Muscle layer of colon (tissue), 2 donors: ENCODE results near the gene MEG3.

Experiments
- H3K27ac ChIP-seq: one replicate; pipeline ENCODE4 v1.7.0; 2013; ENCODE audit warnings: low read depth, mild to moderate bottlenecking, low read length, moderate library complexity
- H3K27me3 ChIP-seq, 2 donors: one replicate each; pipeline ENCODE4 v1.7.0; 2013; ENCODE audit warnings: low read length in 2 of 2, mild to moderate bottlenecking in 2 of 2; ENCODE audit not compliant: insufficient read depth in 2 of 2, control insufficient read depth in 1 of 2
- H3K36me3 ChIP-seq: one replicate; pipeline ENCODE4 v1.7.0; 2013; ENCODE audit warnings: mild to moderate bottlenecking, low read length; ENCODE audit not compliant: insufficient read depth
- H3K4me1 ChIP-seq: one replicate; pipeline ENCODE4 v1.7.0; 2013; ENCODE audit warnings: mild to moderate bottlenecking, low read length; ENCODE audit not compliant: insufficient read depth
- H3K4me3 ChIP-seq, 2 donors: one replicate each; pipeline ENCODE4 v1.7.0; 2013; ENCODE audit warnings: low read length in 2 of 2, low read depth in 1 of 2, mild to moderate bottlenecking in 1 of 2, moderate library complexity in 1 of 2
- H3K9ac ChIP-seq: one replicate; pipeline ENCODE4 v1.7.0; 2013; ENCODE audit warnings: low read length
- H3K9me3 ChIP-seq: one replicate; pipeline ENCODE4 v1.7.0; 2013; ENCODE audit warnings: mild to moderate bottlenecking, low read length
- donor health status: abdominal sarcoma.
- donor health status: Adenocarcinoma of cecum.

The MEG3 gene

DNA sequence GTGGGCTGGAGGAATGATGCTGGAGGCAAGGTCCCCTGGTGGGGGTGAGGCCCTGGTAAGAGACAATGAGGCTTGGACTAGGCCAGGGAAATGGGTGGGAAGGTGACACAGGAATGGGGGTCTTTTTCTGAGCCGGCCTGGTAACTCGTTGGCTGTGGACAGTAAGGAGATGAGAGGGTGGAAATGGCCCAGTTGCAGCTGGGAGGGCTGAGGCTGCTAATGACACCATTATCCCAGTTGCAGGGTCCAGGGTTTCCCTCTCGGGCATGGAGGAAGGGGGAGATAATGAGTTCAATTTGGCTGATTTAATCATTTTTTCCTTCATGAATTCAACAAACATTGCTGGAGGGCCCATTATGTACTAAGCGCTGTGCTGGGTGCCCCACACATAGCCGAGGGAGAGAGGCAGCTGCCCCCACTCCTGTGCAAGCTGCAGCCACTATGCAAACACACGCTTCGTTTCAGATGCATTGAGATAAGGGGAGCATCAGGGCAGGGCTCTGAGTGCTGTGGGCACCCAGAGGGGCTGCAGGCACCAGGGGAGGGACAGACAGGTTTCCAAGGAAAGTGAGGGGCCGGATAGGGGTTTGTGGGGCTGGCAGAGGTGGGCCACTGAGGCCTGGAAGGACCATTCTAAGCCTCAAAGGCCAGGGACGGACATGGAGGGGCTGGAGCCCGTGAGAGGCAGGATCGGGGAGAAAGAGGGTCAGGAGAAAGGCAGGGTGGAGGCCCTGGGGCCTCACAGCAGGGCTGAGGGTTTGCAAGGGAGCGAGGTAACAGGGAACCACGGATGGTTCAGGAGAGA lies 43.2 kb upstream of the MEG3 start:
- Histone ChIP-seq H3K27me3 (no peaks in the 10 kb centered on the region), H3K27ac (no peak overlapping the region), H3K36me3 (no peaks in the 10 kb centered on the region), H3K4me3 (no peak overlapping the region), H3K9ac (no peak overlapping the region), H3K9me3 (no peaks in the 10 kb centered on the region), H3K4me1 (no peaks in the 10 kb centered on the region)

- H3K4me1 ChIP-seq = no peaks in the 10 kb centered on the region
- no peak overlapping the region for H3K9ac ChIP-seq
- no peak overlapping the region for H3K27ac ChIP-seq
- no peaks in the 10 kb centered on the region for H3K27me3 ChIP-seq
- no peaks in the 10 kb centered on the region for H3K36me3 ChIP-seq
- H3K9me3 ChIP-seq = no peaks in the 10 kb centered on the region
- H3K4me3 ChIP-seq = no peak overlapping the region
Measured at GRCh38 chr14:100783630-100784370, 42.1 kb upstream of the MEG3 start.

DNA sequence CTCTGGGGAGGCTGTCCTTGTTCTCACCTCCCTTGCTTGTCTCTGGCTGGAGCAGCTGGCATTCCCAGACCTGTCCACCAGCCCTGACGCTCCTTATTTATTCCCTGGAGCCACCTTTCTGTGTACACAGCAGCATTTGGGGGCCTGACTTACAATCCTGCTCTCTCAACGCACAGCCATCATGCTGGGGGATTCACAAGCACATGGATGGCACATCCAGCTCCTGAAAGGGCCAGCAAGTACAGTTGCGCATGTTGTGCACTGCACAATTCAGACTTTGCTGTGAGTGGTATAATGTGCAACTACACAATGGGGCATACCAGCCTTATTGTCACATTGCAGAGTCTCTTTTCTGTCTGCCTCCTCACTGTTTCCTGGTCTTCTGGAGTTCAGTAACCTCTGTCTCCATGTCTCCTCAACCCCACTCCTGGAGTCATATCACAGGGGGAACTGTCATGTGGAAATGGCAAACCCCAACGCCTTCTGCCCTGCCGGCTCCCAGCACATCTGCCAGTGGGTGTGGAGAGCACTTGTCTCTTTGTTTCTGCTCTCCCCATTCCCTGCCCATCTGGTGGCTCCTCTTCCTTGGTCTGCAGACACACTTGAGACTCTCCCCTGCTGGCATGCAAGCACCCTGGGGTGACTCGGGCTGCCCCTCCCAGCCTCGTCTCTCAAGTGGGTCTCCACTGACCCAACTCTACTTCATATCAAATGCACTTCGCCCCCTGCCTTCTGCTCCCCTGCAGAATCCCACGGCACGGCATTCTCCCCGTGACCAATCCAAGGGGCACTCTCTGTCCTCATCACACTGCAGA lies 41.2 kb upstream of the MEG3 start:
- no peaks in the 10 kb centered on the region for H3K9me3 ChIP-seq
- no peaks in the 10 kb centered on the region for H3K4me1 ChIP-seq
- H3K36me3 ChIP-seq = no peaks in the 10 kb centered on the region
- H3K27ac ChIP-seq = no peak overlapping the region
- H3K27me3 ChIP-seq = no peaks in the 10 kb centered on the region
- no peak overlapping the region for H3K4me3 ChIP-seq
- H3K9ac ChIP-seq = no peak overlapping the region

DNA sequence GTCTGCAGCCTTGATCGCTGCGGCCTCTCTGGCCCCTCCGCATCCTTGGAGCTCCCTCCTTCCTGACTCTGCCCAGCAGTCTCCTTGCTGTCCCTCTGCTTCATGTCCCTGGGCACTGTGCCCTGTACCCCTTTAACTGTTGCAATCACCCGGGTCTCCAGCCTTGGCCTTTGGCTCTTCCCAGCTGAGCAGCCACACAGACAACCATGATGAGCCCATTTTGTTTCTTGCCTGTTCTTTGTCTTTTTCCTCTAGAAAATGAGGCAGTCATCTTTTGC lies 40.6 kb upstream of the MEG3 start:
- Histone ChIP-seq H3K27me3 (no peaks in the 10 kb centered on the region), H3K9me3 (no peaks in the 10 kb centered on the region), H3K9ac (no peak overlapping the region), H3K27ac (no peak overlapping the region), H3K4me3 (no peak overlapping the region), H3K36me3 (no peaks in the 10 kb centered on the region), H3K4me1 (no peaks in the 10 kb centered on the region)

DNA sequence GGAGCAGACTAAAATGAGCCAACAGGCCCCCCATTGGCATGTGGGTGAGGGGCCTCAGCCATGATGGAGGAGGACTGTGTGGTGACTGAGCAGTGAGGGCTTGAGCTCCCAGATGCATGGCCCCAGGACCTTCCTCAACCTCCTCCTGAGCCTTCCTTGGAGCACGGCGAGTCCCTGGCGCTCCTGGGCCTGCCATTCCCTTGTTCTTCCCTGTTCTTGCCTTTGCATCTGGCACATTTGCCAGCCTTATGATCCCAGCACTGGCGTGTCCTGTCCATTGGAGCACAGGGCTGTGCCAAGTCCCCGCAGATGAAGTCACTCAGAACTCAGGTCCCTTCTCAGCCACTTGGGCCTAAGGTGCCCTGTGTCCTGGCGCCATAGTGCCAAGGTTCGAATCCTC lies 40.3 kb upstream of the MEG3 start:
- no peak overlapping the region for H3K4me3 ChIP-seq

GRCh38 chr14:100786131-100786530 lies 39.8 kb upstream of the MEG3 start:
- no peak overlapping the region for H3K4me3 ChIP-seq

More for the DNA sequence above, 40.3 kb upstream of the MEG3 start:
- H3K36me3 ChIP-seq = no peaks in the 10 kb centered on the region
- H3K27me3 ChIP-seq = no peaks in the 10 kb centered on the region
- no peak overlapping the region for H3K27ac ChIP-seq
- no peak overlapping the region for H3K9ac ChIP-seq
- H3K9me3 ChIP-seq = no peaks in the 10 kb centered on the region
- H3K4me1 ChIP-seq = no peaks in the 10 kb centered on the region

GRCh38 chr14:100786576-100787219 lies 39.2 kb upstream of the MEG3 start:
- Histone ChIP-seq H3K9me3 (no peaks in the 10 kb centered on the region), H3K4me1 (no peaks in the 10 kb centered on the region), H3K4me3 (no peak overlapping the region), H3K36me3 (no peaks in the 10 kb centered on the region), H3K9ac (no peak overlapping the region), H3K27me3 (peaks cover 0 to 2% of the 10 kb centered on the region in 2 donors), H3K27ac (no peak overlapping the region)

More at GRCh38 chr14:100786131-100786530, 39.8 kb upstream of the MEG3 start:
- Histone ChIP-seq H3K4me1 (no peaks in the 10 kb centered on the region), H3K9ac (no peak overlapping the region), H3K36me3 (no peaks in the 10 kb centered on the region), H3K27ac (no peak overlapping the region), H3K27me3 (no peaks in the 10 kb centered on the region), H3K9me3 (no peaks in the 10 kb centered on the region)

- peaks cover 0 to 7% of the 10 kb centered on the region in 2 donors for H3K27me3 ChIP-seq
- no peak overlapping the region for H3K27ac ChIP-seq
- no peak overlapping the region for H3K4me3 ChIP-seq
- H3K36me3 ChIP-seq = no peaks in the 10 kb centered on the region
- H3K4me1 ChIP-seq = no peaks in the 10 kb centered on the region
- H3K9me3 ChIP-seq = no peaks in the 10 kb centered on the region
- no peak overlapping the region for H3K9ac ChIP-seq
Measured at GRCh38 chr14:100787659-100788058, 38.3 kb upstream of the MEG3 start.

DNA sequence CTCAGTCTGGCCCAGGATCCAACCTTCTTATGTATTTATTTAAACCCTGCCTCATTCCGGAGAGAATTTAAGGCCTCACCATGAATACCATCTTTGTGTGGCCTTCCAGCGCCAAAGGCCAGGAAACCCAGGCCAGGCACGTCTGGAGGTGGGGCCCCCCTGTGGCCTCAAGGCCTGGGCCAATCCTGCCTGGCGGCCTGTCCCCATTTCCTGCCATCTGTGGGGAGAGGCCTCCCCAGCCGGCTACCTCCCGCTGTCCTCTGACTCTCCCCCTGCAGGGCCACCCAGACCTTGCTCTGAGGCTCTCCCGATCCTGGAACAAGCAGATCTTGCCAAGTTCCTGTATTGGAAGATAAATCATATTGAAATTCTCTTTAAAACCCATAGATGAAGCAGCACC lies 37.4 kb upstream of the MEG3 start:
- Histone ChIP-seq H3K36me3 (no peaks in the 10 kb centered on the region), H3K4me3 (no peak overlapping the region), H3K9me3 (no peaks in the 10 kb centered on the region), H3K4me1 (no peaks in the 10 kb centered on the region), H3K27me3 (peaks cover 0 to 7% of the 10 kb centered on the region in 2 donors), H3K9ac (no peak overlapping the region), H3K27ac (no peak overlapping the region)

DNA sequence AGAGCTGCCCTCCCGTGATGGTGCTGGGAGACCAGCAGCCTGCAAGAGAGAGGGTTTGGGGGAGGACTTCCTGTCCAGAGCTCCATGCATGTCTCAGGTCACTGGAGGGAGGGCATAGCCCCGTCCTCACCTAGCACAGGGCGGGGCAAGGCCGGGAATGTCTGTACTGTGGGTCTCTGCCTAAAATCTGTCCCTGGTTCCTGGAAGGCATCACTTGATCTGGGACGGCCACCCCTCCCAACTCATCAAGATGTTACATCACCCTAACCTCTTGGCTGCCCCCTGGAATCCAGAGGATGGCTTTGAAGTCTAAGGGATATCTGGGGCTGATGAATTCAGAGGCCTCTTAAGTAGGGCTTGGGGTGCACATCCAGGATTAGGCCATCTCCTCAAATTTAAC lies 37.0 kb upstream of the MEG3 start:
- no peak overlapping the region for H3K9ac ChIP-seq
- no peak overlapping the region for H3K4me3 ChIP-seq
- H3K9me3 ChIP-seq = no peaks in the 10 kb centered on the region
- peaks cover 0 to 7% of the 10 kb centered on the region in 2 donors for H3K27me3 ChIP-seq
- no peaks in the 10 kb centered on the region for H3K36me3 ChIP-seq
- no peak overlapping the region for H3K27ac ChIP-seq
- H3K4me1 ChIP-seq = no peaks in the 10 kb centered on the region
